Breast epithelium (tissue), 3 donors: Measurements from ENCODE around the gene FAM81A.

Experiments
- POLR2A ChIP-seq: fragments of 450-650 bp; IDR thresholded peaks from one replicate; pipeline ENCODE4 v1.6.1; 2016; ENCODE audit warnings: antibody characterized with exemption, mild to moderate bottlenecking, moderate library complexity
- TF ChIP-seq, protein P1 (sequence below), 3 donors: fragments of 450-650 bp; IDR thresholded peaks; one replicate each; pipeline ENCODE4 v1.5.1; 2016 to 2017; ENCODE audit warnings: antibody characterized with exemption in 3 of 3, mild to moderate bottlenecking in 3 of 3, moderate library complexity in 3 of 3

DNA sequence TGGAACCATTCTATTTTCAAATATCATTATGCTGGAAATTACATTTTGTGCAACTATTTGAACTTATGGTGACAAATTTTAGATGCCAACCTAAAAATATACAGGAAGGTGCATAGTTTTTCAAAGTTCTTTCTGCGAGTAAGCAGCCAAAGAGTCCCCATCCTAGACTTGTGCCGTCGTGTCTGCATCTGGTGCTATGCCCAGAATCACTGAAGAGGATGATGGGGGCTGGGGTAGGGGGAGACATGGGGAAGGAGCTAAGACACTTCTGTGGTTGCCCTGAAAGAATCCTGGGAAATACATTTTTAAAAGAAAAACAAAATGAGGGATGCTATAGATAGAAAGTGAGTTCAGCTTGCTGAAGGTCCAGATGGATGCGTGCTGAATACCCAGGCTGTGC, 21.2 kb upstream of the FAM81A start:
- TF ChIP-seq, protein P1, sequence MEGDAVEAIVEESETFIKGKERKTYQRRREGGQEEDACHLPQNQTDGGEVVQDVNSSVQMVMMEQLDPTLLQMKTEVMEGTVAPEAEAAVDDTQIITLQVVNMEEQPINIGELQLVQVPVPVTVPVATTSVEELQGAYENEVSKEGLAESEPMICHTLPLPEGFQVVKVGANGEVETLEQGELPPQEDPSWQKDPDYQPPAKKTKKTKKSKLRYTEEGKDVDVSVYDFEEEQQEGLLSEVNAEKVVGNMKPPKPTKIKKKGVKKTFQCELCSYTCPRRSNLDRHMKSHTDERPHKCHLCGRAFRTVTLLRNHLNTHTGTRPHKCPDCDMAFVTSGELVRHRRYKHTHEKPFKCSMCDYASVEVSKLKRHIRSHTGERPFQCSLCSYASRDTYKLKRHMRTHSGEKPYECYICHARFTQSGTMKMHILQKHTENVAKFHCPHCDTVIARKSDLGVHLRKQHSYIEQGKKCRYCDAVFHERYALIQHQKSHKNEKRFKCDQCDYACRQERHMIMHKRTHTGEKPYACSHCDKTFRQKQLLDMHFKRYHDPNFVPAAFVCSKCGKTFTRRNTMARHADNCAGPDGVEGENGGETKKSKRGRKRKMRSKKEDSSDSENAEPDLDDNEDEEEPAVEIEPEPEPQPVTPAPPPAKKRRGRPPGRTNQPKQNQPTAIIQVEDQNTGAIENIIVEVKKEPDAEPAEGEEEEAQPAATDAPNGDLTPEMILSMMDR (IDR thresholded peaks at IDR 0.05) = no peak
- TF ChIP-seq POLR2A = no peak
